Fibroblast of lung (primary cell): ENCODE measurements around the gene NEK6. TPM values are rescaled to one million over a fixed set of nuclear protein-coding genes. Genes with fewer than 3 reads are reported as not detected.

Experiments
- DNase-seq, 2 donors: peaks; one replicate each; pipeline versions ENCODE4 v3.0.0 to v3.0.0-alpha.2; 2010; ENCODE audit warnings: low read depth in 2 of 2
- H2AFZ ChIP-seq: 2 replicates; pipeline ENCODE4 v1.5.1; 2012; ENCODE audit warnings: low read length, control low read depth, inconsistent platforms
- H3K27ac ChIP-seq: 2 replicates; pipeline ENCODE4 v1.5.1; 2011; ENCODE audit warnings: low read length, control low read depth; ENCODE audit not compliant: insufficient read depth
- H3K27me3 ChIP-seq: 2 replicates; pipeline ENCODE4 v1.5.1; 2011; ENCODE audit warnings: mild to moderate bottlenecking, low read length; ENCODE audit not compliant: control insufficient read depth, insufficient read depth
- H3K36me3 ChIP-seq: 2 replicates; pipeline ENCODE4 v1.5.1; 2011; ENCODE audit warnings: low read length; ENCODE audit not compliant: control insufficient read depth, insufficient read depth
- H3K4me1 ChIP-seq: 2 replicates; pipeline ENCODE4 v1.5.1; 2011; ENCODE audit warnings: low read length; ENCODE audit not compliant: control insufficient read depth, insufficient read depth; ENCODE audit errors: extremely low read depth
- H3K4me2 ChIP-seq: 2 replicates; pipeline ENCODE4 v1.5.1; 2011; ENCODE audit warnings: low read length, control low read depth; ENCODE audit not compliant: insufficient read depth; ENCODE audit errors: extremely low read depth
- H3K4me3 ChIP-seq, 4 experiments: fragments of 200-600 bp in 1 of 4; sonication (generic) in 1 of 4; replicated peaks in 1 of 4; 2 replicates each; pipeline ENCODE4 v1.5.1; 2011 to 2016; ENCODE audit warnings: low read length in 4 of 4, low read depth in 3 of 4, mild to moderate bottlenecking in 3 of 4, control low read depth in 2 of 4, inconsistent platforms in 1 of 4, mixed read lengths in 1 of 4; ENCODE audit not compliant: insufficient read depth in 1 of 4; ENCODE audit errors: control extremely low read depth in 1 of 4
- H3K79me2 ChIP-seq: 2 replicates; pipeline ENCODE4 v1.5.1; 2012; ENCODE audit warnings: mild to moderate bottlenecking, low read length, inconsistent platforms; ENCODE audit not compliant: control insufficient read depth, insufficient read depth
- H3K9ac ChIP-seq: 2 replicates; pipeline ENCODE4 v1.5.1; 2011; ENCODE audit warnings: mild to moderate bottlenecking, low read length, control low read depth; ENCODE audit not compliant: insufficient read depth
- H3K9me3 ChIP-seq: 2 replicates; pipeline ENCODE4 v1.5.1; 2012; ENCODE audit warnings: low read depth, low read length; ENCODE audit not compliant: control insufficient read depth, insufficient read depth
- H4K20me1 ChIP-seq: 2 replicates; pipeline ENCODE4 v1.5.1; 2011; ENCODE audit warnings: low read length; ENCODE audit not compliant: control insufficient read depth, insufficient read depth; ENCODE audit errors: extremely low read depth
- CTCF ChIP-seq, 2 donors: IDR thresholded peaks in 1 of 2; conservative IDR thresholded peaks in 1 of 2; 1 replicate in 1 of 2; 2 replicates in 1 of 2; pipeline ENCODE4 v1.5.1; 2011 to 2012; ENCODE audit warnings: low read length in 2 of 2, control low read depth in 1 of 2, inconsistent platforms in 1 of 2, low read depth in 1 of 2, mild to moderate bottlenecking in 1 of 2
- EZH2 ChIP-seq: IDR thresholded peaks from 2 replicates; pipeline ENCODE4 v1.5.1; 2012; ENCODE audit warnings: low read length, control low read depth, mild to moderate bottlenecking; ENCODE audit errors: missing control alignments
- polyA plus RNA-seq, 2 donors: library from polyadenylated mRNA; depleted of rRNA in 1 of 2; stranded (reverse) in 1 of 2; unstranded in 1 of 2; fragments of >200 nt; gene quantifications; 2 replicates each; pipeline ENCODE4 v1.2.1, GENCODE V29; 2011 to 2012; ENCODE audit warnings: missing spikeins in 1 of 2
- total RNA-seq: library from RNA; depleted of rRNA; stranded (reverse); fragments of >200 nt; gene quantifications from 2 replicates; pipeline ENCODE4 v1.2.1, GENCODE V29; 2014

The NEK6 gene
- total and polyA plus RNA-seq, 2 donors (not counting 1 experiment from before 2014, with no cell fraction given): 71.2 to 71.4 TPM

- peaks cover 45% of the 10 kb centered on the region for H3K79me2 ChIP-seq
- no peak for TF ChIP-seq EZH2
- TF ChIP-seq CTCF (conservative IDR thresholded peaks at IDR 0.05 in 1 of 2, IDR thresholded peaks at IDR 0.05 in 1 of 2; ENCODE audit: low read depth in 1 of 2, low read length in 2 of 2): no peak
- H4K20me1 ChIP-seq: no peaks in the 10 kb centered on the region
- H3K27me3 ChIP-seq: no peaks in the 10 kb centered on the region
- peaks cover 16% of the 10 kb centered on the region for H3K4me1 ChIP-seq
- H3K4me3 ChIP-seq: no peak overlapping the region
- peak overlapping the region; percentile 10 for H3K9ac ChIP-seq
- no peak overlapping the region for H2AFZ ChIP-seq
- peaks cover 32% of the 10 kb centered on the region for H3K36me3 ChIP-seq
- H3K4me2 ChIP-seq: no peak overlapping the region
- peak overlapping the region; percentile 22 for H3K27ac ChIP-seq
- DNase-seq: no peak
- H3K9me3 ChIP-seq: no peaks in the 10 kb centered on the region
Measured at GRCh38 chr9:124307379-124308030, 49.8 kb downstream of the NEK6 start.

GRCh38 chr9:124308606-124309491, 51.1 kb downstream of the NEK6 start:
- no peak overlapping the region for H3K4me3 ChIP-seq
- no peak overlapping the region for H2AFZ ChIP-seq
- peaks cover 39% of the 10 kb centered on the region for H3K79me2 ChIP-seq
- DNase-seq: no peak
- no peak overlapping the region for H3K9ac ChIP-seq
- H3K4me2 ChIP-seq: no peak overlapping the region
- no peaks in the 10 kb centered on the region for H3K27me3 ChIP-seq
- H3K9me3 ChIP-seq: no peaks in the 10 kb centered on the region
- peaks cover 31% of the 10 kb centered on the region for H3K36me3 ChIP-seq
- peak overlapping the region; percentile 70 for H3K27ac ChIP-seq
- no peak for TF ChIP-seq EZH2
- no peak for TF ChIP-seq CTCF (conservative IDR thresholded peaks at IDR 0.05 in 1 of 2, IDR thresholded peaks at IDR 0.05 in 1 of 2; ENCODE audit: low read depth in 1 of 2, low read length in 2 of 2)
- H4K20me1 ChIP-seq: no peaks in the 10 kb centered on the region
- H3K4me1 ChIP-seq: peaks cover 16% of the 10 kb centered on the region

- no peak overlapping the region for H3K4me3 ChIP-seq
- peaks cover 39% of the 10 kb centered on the region for H3K79me2 ChIP-seq
- H3K36me3 ChIP-seq: peaks cover 26% of the 10 kb centered on the region
- H3K9ac ChIP-seq: peak overlapping the region; percentile 8
- TF ChIP-seq EZH2: no peak
- no peak for TF ChIP-seq CTCF (conservative IDR thresholded peaks at IDR 0.05 in 1 of 2, IDR thresholded peaks at IDR 0.05 in 1 of 2; ENCODE audit: low read depth in 1 of 2, low read length in 2 of 2)
- no peaks in the 10 kb centered on the region for H3K27me3 ChIP-seq
- H3K4me2 ChIP-seq: peak overlapping the region; percentile 32
- H4K20me1 ChIP-seq: no peaks in the 10 kb centered on the region
- DNase-seq: peak; percentile 93 to 98
- H3K9me3 ChIP-seq: no peaks in the 10 kb centered on the region
- H3K27ac ChIP-seq: peak overlapping the region; percentile 70
- H2AFZ ChIP-seq: no peak overlapping the region
- peaks cover 16% of the 10 kb centered on the region for H3K4me1 ChIP-seq
Measured at GRCh38 chr9:124309667-124310084, 51.9 kb downstream of the NEK6 start.
